ENCODE data around the gene MANBA.

MANBA gene

DNA sequence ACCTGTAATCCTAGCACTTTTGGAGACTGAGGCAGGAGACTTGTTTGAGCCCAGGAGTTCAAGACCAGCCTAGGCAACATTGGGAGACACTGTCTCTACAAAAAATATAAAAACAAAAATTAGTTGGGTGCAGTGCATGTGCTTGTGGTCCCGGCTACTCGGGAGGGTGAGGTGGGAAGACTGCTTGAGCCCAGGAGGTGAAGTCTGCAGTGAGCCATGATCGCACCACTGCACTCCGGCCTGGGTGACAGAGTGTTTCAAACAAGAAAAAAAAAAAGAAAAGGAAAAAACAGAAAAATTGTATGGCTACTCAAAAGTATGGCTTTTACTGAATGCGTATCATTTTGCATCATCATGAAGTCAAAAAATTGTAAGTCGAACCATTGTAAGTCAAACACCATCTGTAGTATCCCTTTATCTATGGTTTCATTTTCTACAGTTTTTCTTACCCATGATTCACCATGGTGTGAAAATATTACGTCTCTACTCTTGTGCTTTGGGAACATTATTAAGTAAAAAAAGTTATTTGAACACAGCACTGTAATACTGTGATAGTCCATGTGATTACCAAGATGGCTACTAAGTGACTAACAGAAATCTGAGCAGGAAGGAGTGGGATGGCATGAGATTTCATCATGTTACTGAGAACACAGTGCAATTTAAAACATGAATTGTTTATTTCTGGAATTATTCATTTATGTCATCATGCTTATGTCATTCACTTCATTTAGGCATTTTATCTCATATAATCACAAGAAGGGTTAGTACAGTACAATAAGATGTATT lies 26.5 kb upstream of the MANBA start:
- Histone ChIP-seq H3K4me1 (ENCODE audit: control insufficient read depth, insufficient read depth, low read length) (no peaks in the 10 kb centered on the region), H3K27me3 (ENCODE audit: control insufficient read depth, insufficient read depth, low read length) (no peaks in the 10 kb centered on the region), H3K4me3 (ENCODE audit: low read depth, low read length) (no peak overlapping the region)

DNA sequence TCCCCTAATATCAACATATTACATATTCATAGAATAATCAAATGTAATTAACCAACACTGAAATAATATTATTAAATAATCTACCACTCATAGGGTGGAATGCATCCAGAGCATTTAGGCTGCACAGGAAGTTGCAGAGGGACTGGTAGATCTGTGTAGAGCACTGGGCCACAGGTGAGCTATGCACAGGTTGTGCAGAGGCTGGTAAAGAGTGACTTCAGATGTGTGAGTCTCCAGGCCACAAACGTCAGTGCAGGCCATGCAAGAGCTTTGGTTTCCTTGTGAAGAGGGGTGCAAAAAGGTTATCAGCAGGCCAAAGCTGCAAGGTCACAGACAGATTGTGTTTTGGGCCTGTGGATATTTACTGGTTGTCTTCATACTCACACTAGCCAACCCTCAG lies 25.5 kb upstream of the MANBA start:
- Histone ChIP-seq H3K4me3 (ENCODE audit: low read depth, low read length) (no peak overlapping the region), H3K9ac (ENCODE audit: low read length) (no peak overlapping the region), H3K9me3 (ENCODE audit: control insufficient read depth, insufficient read depth, low read depth, low read length) (no peaks in the 10 kb centered on the region), H3K4me1 (ENCODE audit: control insufficient read depth, insufficient read depth, low read length) (no peaks in the 10 kb centered on the region), H3K27ac (ENCODE audit: low read depth, low read length) (no peak overlapping the region), H3K27me3 (ENCODE audit: control insufficient read depth, insufficient read depth, low read length) (no peaks in the 10 kb centered on the region), H3K36me3 (ENCODE audit: control insufficient read depth, insufficient read depth, low read length) (no peaks in the 10 kb centered on the region)

More for the DNA sequence above, 26.5 kb upstream of the MANBA start:
- Histone ChIP-seq H3K9ac (ENCODE audit: low read length) (no peak overlapping the region), H3K36me3 (ENCODE audit: control insufficient read depth, insufficient read depth, low read length) (no peaks in the 10 kb centered on the region), H3K27ac (ENCODE audit: low read depth, low read length) (no peak overlapping the region), H3K9me3 (ENCODE audit: control insufficient read depth, insufficient read depth, low read depth, low read length) (no peaks in the 10 kb centered on the region)

DNA sequence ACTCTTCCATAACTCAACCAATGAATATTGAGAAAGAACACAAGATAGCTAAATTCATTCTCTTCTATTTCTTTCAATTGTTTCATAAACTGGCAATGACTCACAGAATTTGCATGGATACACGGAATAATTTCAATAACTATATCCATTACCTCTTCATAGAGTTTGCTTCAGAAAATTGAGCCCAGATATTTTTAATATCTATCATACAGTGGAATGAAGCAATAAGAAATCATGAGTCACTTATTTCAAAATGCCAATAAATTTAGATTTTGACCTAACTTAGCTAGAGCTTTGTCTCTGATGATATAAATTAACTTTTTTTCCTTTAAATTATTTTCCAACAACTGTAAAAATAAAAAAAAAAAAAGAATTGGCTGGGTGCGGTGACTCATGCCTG lies 22.2 kb upstream of the MANBA start:
- no peak overlapping the region for H3K4me3 ChIP-seq (ENCODE audit: low read depth, low read length)
- H3K36me3 ChIP-seq (ENCODE audit: control insufficient read depth, insufficient read depth, low read length) = no peaks in the 10 kb centered on the region
- H3K9me3 ChIP-seq (ENCODE audit: control insufficient read depth, insufficient read depth, low read depth, low read length) = no peaks in the 10 kb centered on the region
- no peaks in the 10 kb centered on the region for H3K4me1 ChIP-seq (ENCODE audit: control insufficient read depth, insufficient read depth, low read length)
- H3K27me3 ChIP-seq (ENCODE audit: control insufficient read depth, insufficient read depth, low read length) = no peaks in the 10 kb centered on the region
- H3K9ac ChIP-seq (ENCODE audit: low read length) = no peak overlapping the region
- H3K27ac ChIP-seq (ENCODE audit: low read depth, low read length) = no peak overlapping the region

DNA sequence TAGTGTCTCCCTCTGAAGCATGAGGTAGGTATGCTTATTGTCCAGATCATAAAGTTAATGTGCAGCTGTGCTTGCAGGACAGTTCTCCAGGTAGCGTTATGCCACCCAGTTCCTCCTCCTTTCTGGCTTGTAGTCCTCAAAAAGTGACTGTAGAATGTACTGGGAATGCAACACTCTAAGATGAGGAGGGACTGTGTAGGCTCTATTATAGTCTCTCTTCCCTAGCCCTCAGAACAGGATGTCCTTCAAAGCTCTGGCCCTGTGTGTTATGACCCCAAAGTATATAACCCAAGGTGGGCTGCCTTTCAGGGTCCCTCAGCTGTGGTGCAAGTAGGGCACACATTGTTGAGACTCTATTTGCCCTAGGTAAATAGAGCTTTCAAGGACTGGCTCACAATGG lies 20.8 kb upstream of the MANBA start:
- Histone ChIP-seq H3K4me3 (ENCODE audit: low read depth, low read length) (no peak overlapping the region), H3K4me1 (ENCODE audit: control insufficient read depth, insufficient read depth, low read length) (no peaks in the 10 kb centered on the region), H3K27ac (ENCODE audit: low read depth, low read length) (no peak overlapping the region), H3K9ac (ENCODE audit: low read length) (no peak overlapping the region), H3K27me3 (ENCODE audit: control insufficient read depth, insufficient read depth, low read length) (no peaks in the 10 kb centered on the region), H3K9me3 (ENCODE audit: control insufficient read depth, insufficient read depth, low read depth, low read length) (no peaks in the 10 kb centered on the region), H3K36me3 (ENCODE audit: control insufficient read depth, insufficient read depth, low read length) (no peaks in the 10 kb centered on the region)

DNA sequence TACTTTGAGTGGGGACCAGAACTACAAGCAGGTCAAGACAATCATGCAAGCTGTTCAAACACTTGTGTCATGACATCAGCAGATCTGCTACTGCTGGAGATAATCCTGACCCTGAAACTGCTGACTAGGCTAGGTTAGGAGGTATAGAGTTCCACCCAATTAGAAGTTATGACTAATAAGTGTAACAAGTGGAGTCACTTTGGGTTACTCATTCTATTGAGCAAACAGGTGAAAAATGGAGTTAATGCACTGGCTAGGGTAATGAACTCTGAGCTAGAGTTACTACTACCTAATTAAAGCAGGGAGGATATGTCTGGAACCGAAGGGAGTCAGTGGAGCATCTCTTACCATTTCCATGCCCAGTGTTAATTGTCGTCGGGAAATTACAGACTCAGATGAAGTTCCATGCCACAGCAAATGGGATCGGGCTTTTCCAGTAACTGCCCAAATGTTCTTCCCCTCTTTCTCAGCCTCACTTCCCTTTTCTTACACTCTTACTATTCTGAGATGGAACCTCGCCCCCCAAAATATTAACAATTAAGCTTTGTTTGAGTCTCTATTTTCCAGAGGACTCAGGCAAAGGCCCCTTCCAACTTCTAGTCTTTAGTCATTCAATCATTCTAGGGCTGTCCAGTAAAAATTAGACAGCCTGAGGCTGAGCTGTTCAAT lies 19.8 kb upstream of the MANBA start:
- Histone ChIP-seq H3K27me3 (ENCODE audit: control insufficient read depth, insufficient read depth, low read length) (no peaks in the 10 kb centered on the region), H3K4me3 (ENCODE audit: low read depth, low read length) (no peak overlapping the region), H3K36me3 (ENCODE audit: control insufficient read depth, insufficient read depth, low read length) (no peaks in the 10 kb centered on the region), H3K4me1 (ENCODE audit: control insufficient read depth, insufficient read depth, low read length) (no peaks in the 10 kb centered on the region), H3K9ac (ENCODE audit: low read length) (no peak overlapping the region), H3K9me3 (ENCODE audit: control insufficient read depth, insufficient read depth, low read depth, low read length) (no peaks in the 10 kb centered on the region), H3K27ac (ENCODE audit: low read depth, low read length) (no peak overlapping the region)

DNA sequence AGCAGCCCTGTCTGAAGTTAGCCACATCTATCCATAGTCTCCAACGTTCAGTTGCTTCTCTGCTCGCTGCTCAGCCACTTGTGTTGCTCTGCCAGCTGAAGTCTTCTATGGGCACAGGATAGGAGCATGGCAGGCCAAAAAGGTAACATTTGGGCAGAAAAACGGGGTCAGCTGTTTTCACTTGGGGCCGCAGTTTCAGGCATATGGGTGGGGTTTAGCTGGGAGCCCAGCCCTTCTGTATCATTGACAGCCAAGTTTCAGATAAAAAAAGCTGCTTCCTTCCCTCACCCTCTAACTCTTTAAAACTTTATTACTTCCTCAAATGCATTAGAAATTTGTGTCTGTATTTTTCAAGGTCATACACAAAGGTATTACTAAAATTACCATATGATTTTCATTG lies 18.4 kb upstream of the MANBA start:
- H3K27ac ChIP-seq (ENCODE audit: low read depth, low read length) = no peak overlapping the region
- no peaks in the 10 kb centered on the region for H3K36me3 ChIP-seq (ENCODE audit: control insufficient read depth, insufficient read depth, low read length)
- H3K27me3 ChIP-seq (ENCODE audit: control insufficient read depth, insufficient read depth, low read length) = no peaks in the 10 kb centered on the region
- no peaks in the 10 kb centered on the region for H3K9me3 ChIP-seq (ENCODE audit: control insufficient read depth, insufficient read depth, low read depth, low read length)
- H3K4me1 ChIP-seq (ENCODE audit: control insufficient read depth, insufficient read depth, low read length) = no peaks in the 10 kb centered on the region
- no peak overlapping the region for H3K9ac ChIP-seq (ENCODE audit: low read length)
- no peak overlapping the region for H3K4me3 ChIP-seq (ENCODE audit: low read depth, low read length)

DNA sequence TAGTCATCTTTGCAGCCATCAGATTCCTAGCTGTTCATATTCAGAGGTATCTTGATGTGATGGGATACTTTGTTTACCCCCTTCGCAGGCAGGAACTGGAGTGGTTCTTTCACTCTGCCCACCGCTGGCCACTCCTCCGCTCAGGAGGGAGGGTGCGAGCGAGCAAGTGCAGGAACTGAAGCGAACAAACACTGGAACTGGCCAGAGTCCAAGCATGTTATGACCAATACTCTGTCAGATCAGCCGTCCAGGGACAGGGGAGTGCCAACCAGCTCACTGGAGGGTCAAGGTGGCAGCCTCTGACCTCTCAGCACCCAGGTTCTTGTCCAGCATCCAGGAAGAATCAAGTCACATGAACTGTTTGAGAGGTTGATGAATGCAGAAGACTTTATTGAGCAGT lies 18.0 kb upstream of the MANBA start:
- Histone ChIP-seq H3K27ac (ENCODE audit: low read depth, low read length) (no peak overlapping the region), H3K9ac (ENCODE audit: low read length) (no peak overlapping the region)

DNA sequence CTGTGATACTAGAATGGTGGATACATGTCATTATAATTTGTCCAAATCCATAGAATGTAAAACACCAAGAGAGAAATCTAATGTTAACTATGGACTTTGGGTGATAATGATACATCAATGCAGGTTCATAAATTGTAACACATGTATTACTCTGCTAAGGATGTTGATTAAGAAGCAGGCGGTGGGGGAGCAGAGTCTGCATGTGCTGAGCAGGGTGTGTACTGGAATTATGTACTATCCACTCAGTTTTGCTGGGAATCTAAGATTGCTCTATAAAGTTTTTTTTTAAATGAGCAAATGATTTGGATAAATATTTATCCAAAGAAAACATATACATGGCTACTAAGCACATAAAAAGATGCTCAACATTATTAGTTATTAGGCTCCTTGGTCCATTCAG lies 15.0 kb upstream of the MANBA start:
- no peak overlapping the region for H3K4me3 ChIP-seq (ENCODE audit: low read depth, low read length)
- H3K9ac ChIP-seq (ENCODE audit: low read length) = no peak overlapping the region
- H3K4me1 ChIP-seq (ENCODE audit: control insufficient read depth, insufficient read depth, low read length) = no peaks in the 10 kb centered on the region
- H3K27me3 ChIP-seq (ENCODE audit: control insufficient read depth, insufficient read depth, low read length) = no peaks in the 10 kb centered on the region
- H3K27ac ChIP-seq (ENCODE audit: low read depth, low read length) = no peak overlapping the region
- H3K9me3 ChIP-seq (ENCODE audit: control insufficient read depth, insufficient read depth, low read depth, low read length) = no peaks in the 10 kb centered on the region
- no peaks in the 10 kb centered on the region for H3K36me3 ChIP-seq (ENCODE audit: control insufficient read depth, insufficient read depth, low read length)

More for the DNA sequence above, 18.0 kb upstream of the MANBA start:
- H3K27me3 ChIP-seq (ENCODE audit: control insufficient read depth, insufficient read depth, low read length) = no peaks in the 10 kb centered on the region
- H3K9me3 ChIP-seq (ENCODE audit: control insufficient read depth, insufficient read depth, low read depth, low read length) = no peaks in the 10 kb centered on the region
- no peaks in the 10 kb centered on the region for H3K4me1 ChIP-seq (ENCODE audit: control insufficient read depth, insufficient read depth, low read length)
- H3K36me3 ChIP-seq (ENCODE audit: control insufficient read depth, insufficient read depth, low read length) = no peaks in the 10 kb centered on the region
- H3K4me3 ChIP-seq (ENCODE audit: low read depth, low read length) = no peak overlapping the region

DNA sequence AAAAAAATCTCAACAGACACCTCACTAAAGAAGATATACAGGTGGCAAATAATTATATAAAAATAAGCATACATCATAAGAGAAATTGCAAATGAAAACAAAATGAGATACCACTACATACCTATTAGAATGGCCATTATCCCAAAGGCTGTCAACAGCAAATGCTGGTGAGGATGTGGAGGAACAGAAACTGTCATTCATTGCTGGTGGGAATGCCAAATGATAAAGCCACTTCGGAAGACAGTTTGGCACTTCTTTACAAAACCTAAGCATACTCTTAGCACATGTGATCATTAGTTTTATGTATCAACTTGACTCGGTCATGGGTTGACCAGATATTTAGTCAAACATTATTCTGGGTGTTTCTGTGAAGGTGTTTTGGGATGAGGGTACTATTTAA lies 13.5 kb upstream of the MANBA start:
- no peaks in the 10 kb centered on the region for H3K27me3 ChIP-seq (ENCODE audit: control insufficient read depth, insufficient read depth, low read length)
- H3K27ac ChIP-seq (ENCODE audit: low read depth, low read length) = no peak overlapping the region
- H3K4me3 ChIP-seq (ENCODE audit: low read depth, low read length) = no peak overlapping the region
- no peaks in the 10 kb centered on the region for H3K4me1 ChIP-seq (ENCODE audit: control insufficient read depth, insufficient read depth, low read length)
- no peaks in the 10 kb centered on the region for H3K9me3 ChIP-seq (ENCODE audit: control insufficient read depth, insufficient read depth, low read depth, low read length)
- no peak overlapping the region for H3K9ac ChIP-seq (ENCODE audit: low read length)
- H3K36me3 ChIP-seq (ENCODE audit: control insufficient read depth, insufficient read depth, low read length) = no peaks in the 10 kb centered on the region

DNA sequence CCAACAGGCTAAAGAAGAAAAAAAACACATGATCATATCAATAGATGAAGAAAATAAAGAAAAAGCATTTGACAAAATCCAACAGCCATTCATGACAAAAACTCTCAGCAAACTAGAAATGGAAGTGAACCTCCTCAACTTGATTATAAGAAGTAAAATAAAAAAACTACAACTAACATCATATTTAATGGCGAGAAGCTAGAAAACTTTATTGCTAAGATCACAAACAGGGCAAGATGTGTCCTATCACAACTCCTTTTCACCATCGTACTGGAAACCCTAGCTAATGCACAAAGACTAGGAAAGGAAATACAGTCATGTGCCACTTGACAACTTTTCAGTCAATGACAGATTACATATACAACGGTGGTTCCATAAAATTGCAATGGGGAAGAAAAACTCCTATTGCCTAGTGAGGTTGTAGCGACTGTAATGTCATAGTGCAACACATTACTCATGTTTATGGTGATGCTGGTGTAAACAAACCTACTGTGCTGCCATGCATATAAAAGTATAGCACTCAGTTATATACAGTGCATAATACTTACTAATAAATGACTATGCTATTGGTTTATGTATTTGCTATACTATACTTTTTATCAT lies 12.1 kb upstream of the MANBA start:
- H3K9me3 ChIP-seq (ENCODE audit: control insufficient read depth, insufficient read depth, low read depth, low read length) = no peaks in the 10 kb centered on the region
- H3K27me3 ChIP-seq (ENCODE audit: control insufficient read depth, insufficient read depth, low read length) = no peaks in the 10 kb centered on the region
- no peak overlapping the region for H3K27ac ChIP-seq (ENCODE audit: low read depth, low read length)
- H3K4me1 ChIP-seq (ENCODE audit: control insufficient read depth, insufficient read depth, low read length) = no peaks in the 10 kb centered on the region
- no peak overlapping the region for H3K4me3 ChIP-seq (ENCODE audit: low read depth, low read length)
- no peaks in the 10 kb centered on the region for H3K36me3 ChIP-seq (ENCODE audit: control insufficient read depth, insufficient read depth, low read length)
- H3K9ac ChIP-seq (ENCODE audit: low read length) = no peak overlapping the region

DNA sequence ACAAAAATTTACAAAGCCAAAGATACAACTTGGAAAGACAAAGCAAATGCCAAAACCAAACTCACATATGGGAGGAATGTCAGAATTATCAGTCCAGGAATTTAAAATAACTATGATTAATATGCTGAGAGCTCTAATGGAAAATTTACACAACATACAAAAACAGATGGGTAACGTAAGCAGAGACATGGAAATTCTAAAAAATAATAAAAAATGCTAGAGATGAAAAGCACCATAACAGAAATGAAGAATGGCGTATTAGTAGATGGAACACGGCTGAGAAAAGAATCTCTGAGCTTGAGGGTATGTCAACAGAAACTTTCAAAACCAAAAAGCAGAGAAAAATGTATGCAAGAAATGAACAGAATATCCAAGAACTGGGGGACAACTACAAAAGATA lies 4.1 kb upstream of the MANBA start:
- Histone ChIP-seq H3K9me3 (ENCODE audit: control insufficient read depth, insufficient read depth, low read depth, low read length) (no peaks in the 10 kb centered on the region), H3K36me3 (ENCODE audit: control insufficient read depth, insufficient read depth, low read length) (no peaks in the 10 kb centered on the region), H3K27ac (ENCODE audit: low read depth, low read length) (no peak overlapping the region), H3K9ac (ENCODE audit: low read length) (no peak overlapping the region), H3K4me3 (ENCODE audit: low read depth, low read length) (no peak overlapping the region), H3K27me3 (ENCODE audit: control insufficient read depth, insufficient read depth, low read length) (peaks cover 8% of the 10 kb centered on the region), H3K4me1 (ENCODE audit: control insufficient read depth, insufficient read depth, low read length) (peaks cover under 1% of the 10 kb centered on the region; the same call in 1 of the 2 replicates)

All from HUES6 (cell line).